ENCODE data around the gene DLG5.

Gene DLG5

GRCh38 chr10:77881222-77881621 lies 45.3 kb downstream of the DLG5 start:
- TF ChIP-seq, protein P1, sequence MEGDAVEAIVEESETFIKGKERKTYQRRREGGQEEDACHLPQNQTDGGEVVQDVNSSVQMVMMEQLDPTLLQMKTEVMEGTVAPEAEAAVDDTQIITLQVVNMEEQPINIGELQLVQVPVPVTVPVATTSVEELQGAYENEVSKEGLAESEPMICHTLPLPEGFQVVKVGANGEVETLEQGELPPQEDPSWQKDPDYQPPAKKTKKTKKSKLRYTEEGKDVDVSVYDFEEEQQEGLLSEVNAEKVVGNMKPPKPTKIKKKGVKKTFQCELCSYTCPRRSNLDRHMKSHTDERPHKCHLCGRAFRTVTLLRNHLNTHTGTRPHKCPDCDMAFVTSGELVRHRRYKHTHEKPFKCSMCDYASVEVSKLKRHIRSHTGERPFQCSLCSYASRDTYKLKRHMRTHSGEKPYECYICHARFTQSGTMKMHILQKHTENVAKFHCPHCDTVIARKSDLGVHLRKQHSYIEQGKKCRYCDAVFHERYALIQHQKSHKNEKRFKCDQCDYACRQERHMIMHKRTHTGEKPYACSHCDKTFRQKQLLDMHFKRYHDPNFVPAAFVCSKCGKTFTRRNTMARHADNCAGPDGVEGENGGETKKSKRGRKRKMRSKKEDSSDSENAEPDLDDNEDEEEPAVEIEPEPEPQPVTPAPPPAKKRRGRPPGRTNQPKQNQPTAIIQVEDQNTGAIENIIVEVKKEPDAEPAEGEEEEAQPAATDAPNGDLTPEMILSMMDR (IDR thresholded peaks at IDR 0.05; ENCODE audit: low read depth, low read length), result no peak
- H3K4me3 ChIP-seq (ENCODE audit: low read depth, low read length), result no peak overlapping the region

GRCh38 chr10:77879710-77880109 lies 46.8 kb downstream of the DLG5 start:
- H3K4me3 ChIP-seq (ENCODE audit: low read depth, low read length), result no peak overlapping the region
- TF ChIP-seq, protein P1 (IDR thresholded peaks at IDR 0.05; ENCODE audit: low read depth, low read length), result no peak

GRCh38 chr10:77879065-77879464 lies 47.5 kb downstream of the DLG5 start:
- TF ChIP-seq, protein P1 (IDR thresholded peaks at IDR 0.05; ENCODE audit: low read depth, low read length), result no peak
- H3K4me3 ChIP-seq (ENCODE audit: low read depth, low read length), result no peak overlapping the region

DNA sequence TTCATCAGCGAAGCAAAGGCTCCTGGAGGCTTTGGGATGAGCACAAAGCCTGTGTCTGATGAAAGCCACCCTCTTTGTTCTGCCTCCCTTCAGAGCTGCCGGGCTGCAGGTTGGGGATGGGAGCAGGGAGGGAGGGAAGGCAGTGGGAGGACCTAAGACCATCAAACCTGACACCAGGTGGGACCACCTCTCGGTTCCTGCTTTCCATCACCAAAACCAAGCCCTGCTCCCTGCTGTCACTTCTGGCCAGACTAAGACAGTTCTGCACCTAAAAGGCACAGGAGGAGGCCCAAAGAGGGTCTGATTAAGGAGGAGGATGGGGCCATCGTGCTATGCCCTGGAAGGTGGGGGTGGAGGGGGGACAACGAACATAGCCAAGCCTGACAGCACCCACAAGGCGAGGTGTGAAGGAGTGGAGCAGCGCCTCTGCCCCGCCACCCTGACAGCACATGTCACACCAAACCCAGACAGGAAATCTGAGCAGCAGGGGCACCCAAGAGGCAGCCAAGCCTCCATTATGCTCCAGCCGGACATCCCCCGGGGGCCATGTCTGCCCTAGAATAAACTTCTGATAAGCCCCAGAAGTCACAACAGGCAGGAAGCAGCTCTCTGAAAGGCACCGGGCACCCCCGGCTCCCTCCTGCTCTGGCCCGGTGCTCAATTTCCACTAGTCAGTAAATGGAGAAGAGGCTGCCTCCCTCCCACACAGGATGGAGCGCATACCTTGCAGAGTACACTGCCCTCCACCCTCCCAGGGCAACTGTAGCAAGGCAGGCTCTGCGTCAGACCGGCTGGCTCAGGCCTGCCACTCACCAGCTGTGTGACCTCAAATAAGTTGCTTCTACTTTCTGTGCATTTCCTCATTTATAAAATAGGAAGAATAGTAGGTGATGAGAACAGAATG lies 48.9 kb downstream of the DLG5 start:
- TF ChIP-seq, protein P1 (IDR thresholded peaks at IDR 0.05; ENCODE audit: low read depth, low read length), result no peak
- H3K4me3 ChIP-seq (ENCODE audit: low read depth, low read length), result no peak overlapping the region

DNA sequence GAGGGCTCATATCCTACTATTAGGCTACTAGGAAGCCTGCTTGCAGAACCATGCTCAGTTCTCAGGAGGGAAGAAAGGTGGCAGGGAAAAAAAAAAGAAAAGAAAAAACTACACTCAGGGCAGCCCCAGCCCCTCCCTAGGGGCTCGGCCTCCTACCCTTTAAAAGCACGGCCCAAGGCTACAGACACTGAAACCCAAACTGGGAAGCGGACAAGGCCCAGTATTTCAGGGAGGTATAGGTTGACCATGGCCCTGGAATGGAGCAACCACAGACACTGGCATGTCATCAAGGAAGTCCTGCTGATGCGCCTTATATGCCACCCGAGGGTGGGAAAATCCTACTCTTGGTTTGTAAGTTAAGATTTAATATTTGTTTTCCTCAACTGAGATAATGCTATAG lies 50.8 kb downstream of the DLG5 start:
- TF ChIP-seq, protein P1 (IDR thresholded peaks at IDR 0.05; ENCODE audit: low read depth, low read length), result no peak
- H3K4me3 ChIP-seq (ENCODE audit: low read depth, low read length), result no peak overlapping the region

GRCh38 chr10:77874872-77875271 lies 51.7 kb downstream of the DLG5 start:
- TF ChIP-seq, protein P1 (IDR thresholded peaks at IDR 0.05; ENCODE audit: low read depth, low read length), result no peak
- no peak overlapping the region for H3K4me3 ChIP-seq (ENCODE audit: low read depth, low read length)
